ENCODE data around the gene ZNF283. TPM values are rescaled to one million over a fixed set of nuclear protein-coding genes. Genes with fewer than 3 reads are reported as not detected.

The ZNF283 gene
- total RNA-seq, 1 experiment from 2014 or later = 12.0 TPM

GRCh38 chr19:43798026-43798545 is 29.0 kb upstream of the ZNF283 start:
- ChIA-PET POLR2A (no interaction called here), CTCF (no interaction called here)
- Mint-ChIP-seq H3K4me3 (ENCODE audit: unreplicated experiment) (peak overlapping the region; percentile 66), H3K9me3 (ENCODE audit: unreplicated experiment) (no peaks in the 10 kb centered on the region), H3K4me1 (ENCODE audit: low read depth, unreplicated experiment) (no peaks in the 10 kb centered on the region), H3K36me3 (ENCODE audit: insufficient read depth, unreplicated experiment) (no peaks in the 10 kb centered on the region), H3K27ac (ENCODE audit: unreplicated experiment) (no peak overlapping the region), H3K27me3 (ENCODE audit: insufficient read depth, unreplicated experiment) (peaks cover 6% of the 10 kb centered on the region)
- H3K9me3 ChIP-seq = no peaks in the 10 kb centered on the region
- peaks cover 7% of the 10 kb centered on the region; the same call in 1 of the 2 replicates for H3K4me1 ChIP-seq
- peak overlapping the region; percentile 48 for H3K4me3 ChIP-seq (ENCODE audit: low read depth, low read length)
- intact Hi-C loops (cut with micrococcal nuclease; ENCODE audit: unreplicated experiment) = no loop called here
- H3K27me3 ChIP-seq (replicated peaks; ENCODE audit: control insufficient read depth, insufficient read depth, low read length) = no peaks in the 10 kb centered on the region; the same call in 1 of the 2 replicates
- TF ChIP-seq, protein P1, sequence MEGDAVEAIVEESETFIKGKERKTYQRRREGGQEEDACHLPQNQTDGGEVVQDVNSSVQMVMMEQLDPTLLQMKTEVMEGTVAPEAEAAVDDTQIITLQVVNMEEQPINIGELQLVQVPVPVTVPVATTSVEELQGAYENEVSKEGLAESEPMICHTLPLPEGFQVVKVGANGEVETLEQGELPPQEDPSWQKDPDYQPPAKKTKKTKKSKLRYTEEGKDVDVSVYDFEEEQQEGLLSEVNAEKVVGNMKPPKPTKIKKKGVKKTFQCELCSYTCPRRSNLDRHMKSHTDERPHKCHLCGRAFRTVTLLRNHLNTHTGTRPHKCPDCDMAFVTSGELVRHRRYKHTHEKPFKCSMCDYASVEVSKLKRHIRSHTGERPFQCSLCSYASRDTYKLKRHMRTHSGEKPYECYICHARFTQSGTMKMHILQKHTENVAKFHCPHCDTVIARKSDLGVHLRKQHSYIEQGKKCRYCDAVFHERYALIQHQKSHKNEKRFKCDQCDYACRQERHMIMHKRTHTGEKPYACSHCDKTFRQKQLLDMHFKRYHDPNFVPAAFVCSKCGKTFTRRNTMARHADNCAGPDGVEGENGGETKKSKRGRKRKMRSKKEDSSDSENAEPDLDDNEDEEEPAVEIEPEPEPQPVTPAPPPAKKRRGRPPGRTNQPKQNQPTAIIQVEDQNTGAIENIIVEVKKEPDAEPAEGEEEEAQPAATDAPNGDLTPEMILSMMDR (IDR thresholded peaks at IDR 0.05; ENCODE audit: insufficient read depth in 1 of 2, low read depth in 1 of 2, low read length in 1 of 2, severe bottlenecking in 1 of 2, unreplicated experiment in 1 of 2) = no peak
- no TSS peak for BruUV-seq (replicated peaks)
- H3K36me3 ChIP-seq (ENCODE audit: control insufficient read depth, insufficient read depth, low read length) = no peaks in the 10 kb centered on the region
- no peak for DNase-seq

GRCh38 chr19:43798546-43799409 is 28.3 kb upstream of the ZNF283 start:
- Histone ChIP-seq H3K27me3 (replicated peaks; ENCODE audit: control insufficient read depth, insufficient read depth, low read length) (no peaks in the 10 kb centered on the region; the same call in 1 of the 2 replicates), H3K4me3 (ENCODE audit: low read depth, low read length) (peak overlapping the region; percentile 48), H3K9me3 (no peaks in the 10 kb centered on the region), H3K36me3 (ENCODE audit: control insufficient read depth, insufficient read depth, low read length) (no peaks in the 10 kb centered on the region), H3K4me1 (peaks cover 7% of the 10 kb centered on the region; the same call in 1 of the 2 replicates)
- ChIA-PET POLR2A (no interaction called here), CTCF (interaction anchor here (1.2 kb wide), 1 partner anchor 54 kb away, joined by 5 read pairs; no protein-coding TSS in a partner anchor)
- H3K27ac Mint-ChIP-seq (ENCODE audit: unreplicated experiment) = no peak overlapping the region
- H3K9me3 Mint-ChIP-seq (ENCODE audit: unreplicated experiment) = no peaks in the 10 kb centered on the region
- TF ChIP-seq, protein P1 (IDR thresholded peaks at IDR 0.05; ENCODE audit: insufficient read depth in 1 of 2, low read depth in 1 of 2, low read length in 1 of 2, severe bottlenecking in 1 of 2, unreplicated experiment in 1 of 2) = no peak
- no TSS peak for BruUV-seq (replicated peaks)
- no peaks in the 10 kb centered on the region for H3K4me1 Mint-ChIP-seq (ENCODE audit: low read depth, unreplicated experiment)
- intact Hi-C loops (cut with micrococcal nuclease; ENCODE audit: unreplicated experiment) = no loop called here
- H3K36me3 Mint-ChIP-seq (ENCODE audit: insufficient read depth, unreplicated experiment) = no peaks in the 10 kb centered on the region
- peak; percentile 74 to 82 for DNase-seq
- peak overlapping the region; percentile 66 for H3K4me3 Mint-ChIP-seq (ENCODE audit: unreplicated experiment)
- peaks cover 4% of the 10 kb centered on the region for H3K27me3 Mint-ChIP-seq (ENCODE audit: insufficient read depth, unreplicated experiment)

- Mint-ChIP-seq H3K27ac (ENCODE audit: unreplicated experiment) (no peak overlapping the region), H3K27me3 (ENCODE audit: insufficient read depth, unreplicated experiment) (peaks cover 4% of the 10 kb centered on the region), H3K36me3 (ENCODE audit: insufficient read depth, unreplicated experiment) (no peaks in the 10 kb centered on the region), H3K4me1 (ENCODE audit: low read depth, unreplicated experiment) (no peaks in the 10 kb centered on the region), H3K9me3 (ENCODE audit: unreplicated experiment) (no peaks in the 10 kb centered on the region), H3K4me3 (ENCODE audit: unreplicated experiment) (peak overlapping the region; percentile 66)
- H3K4me1 ChIP-seq = peaks cover 7% of the 10 kb centered on the region; the same call in 1 of the 2 replicates
- BruUV-seq (replicated peaks) = no TSS peak
- POLR2A ChIA-PET = no interaction called here
- no peaks in the 10 kb centered on the region for H3K36me3 ChIP-seq (ENCODE audit: control insufficient read depth, insufficient read depth, low read length)
- no peaks in the 10 kb centered on the region; the same call in 1 of the 2 replicates for H3K27me3 ChIP-seq (replicated peaks; ENCODE audit: control insufficient read depth, insufficient read depth, low read length)
- intact Hi-C loops (cut with micrococcal nuclease; ENCODE audit: unreplicated experiment) = no loop called here
- TF ChIP-seq, protein P1 (IDR thresholded peaks at IDR 0.05; ENCODE audit: insufficient read depth in 1 of 2, low read depth in 1 of 2, low read length in 1 of 2, severe bottlenecking in 1 of 2, unreplicated experiment in 1 of 2) = no peak
- H3K9me3 ChIP-seq = no peaks in the 10 kb centered on the region
- CTCF ChIA-PET = interaction anchor here (0.8 to 1.2 kb wide), 2 partner anchors 10 to 55 kb away, joined by 3 to 5 read pairs; no protein-coding TSS in a partner anchor
- peak in 1 of 2 experiments; percentile 75 for DNase-seq
- no peak overlapping the region for H3K4me3 ChIP-seq (ENCODE audit: low read depth, low read length)
Observed at GRCh38 chr19:43799502-43800142, 27.5 kb upstream of the ZNF283 start.
